Measurements from ENCODE around the gene REV1.
"Not testable (repeated sequence)": the region's sequence is repeated elsewhere in the genome, so short reads cannot be mapped to it uniquely, and the experiment has no call there.

REV1 gene

GRCh38 chr2:99380376-99381010 is 109.3 kb downstream of the REV1 start:
- TF ChIP-seq, protein P1, sequence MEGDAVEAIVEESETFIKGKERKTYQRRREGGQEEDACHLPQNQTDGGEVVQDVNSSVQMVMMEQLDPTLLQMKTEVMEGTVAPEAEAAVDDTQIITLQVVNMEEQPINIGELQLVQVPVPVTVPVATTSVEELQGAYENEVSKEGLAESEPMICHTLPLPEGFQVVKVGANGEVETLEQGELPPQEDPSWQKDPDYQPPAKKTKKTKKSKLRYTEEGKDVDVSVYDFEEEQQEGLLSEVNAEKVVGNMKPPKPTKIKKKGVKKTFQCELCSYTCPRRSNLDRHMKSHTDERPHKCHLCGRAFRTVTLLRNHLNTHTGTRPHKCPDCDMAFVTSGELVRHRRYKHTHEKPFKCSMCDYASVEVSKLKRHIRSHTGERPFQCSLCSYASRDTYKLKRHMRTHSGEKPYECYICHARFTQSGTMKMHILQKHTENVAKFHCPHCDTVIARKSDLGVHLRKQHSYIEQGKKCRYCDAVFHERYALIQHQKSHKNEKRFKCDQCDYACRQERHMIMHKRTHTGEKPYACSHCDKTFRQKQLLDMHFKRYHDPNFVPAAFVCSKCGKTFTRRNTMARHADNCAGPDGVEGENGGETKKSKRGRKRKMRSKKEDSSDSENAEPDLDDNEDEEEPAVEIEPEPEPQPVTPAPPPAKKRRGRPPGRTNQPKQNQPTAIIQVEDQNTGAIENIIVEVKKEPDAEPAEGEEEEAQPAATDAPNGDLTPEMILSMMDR (IDR thresholded peaks at IDR 0.05; ENCODE audit: insufficient read depth, missing control alignments) = no peak
- no peak for FAIRE-seq

GRCh38 chr2:99377879-99378278 is 111.9 kb downstream of the REV1 start:
- no peak for DNase-seq (ENCODE audit: insufficient read length, low spot score)
- FAIRE-seq = no peak
- TF ChIP-seq, protein P1 (IDR thresholded peaks at IDR 0.05; ENCODE audit: insufficient read depth, missing control alignments) = no peak

More at GRCh38 chr2:99380376-99381010, 109.3 kb downstream of the REV1 start:
- DNase-seq (ENCODE audit: insufficient read length, low spot score) = no peak

DNA sequence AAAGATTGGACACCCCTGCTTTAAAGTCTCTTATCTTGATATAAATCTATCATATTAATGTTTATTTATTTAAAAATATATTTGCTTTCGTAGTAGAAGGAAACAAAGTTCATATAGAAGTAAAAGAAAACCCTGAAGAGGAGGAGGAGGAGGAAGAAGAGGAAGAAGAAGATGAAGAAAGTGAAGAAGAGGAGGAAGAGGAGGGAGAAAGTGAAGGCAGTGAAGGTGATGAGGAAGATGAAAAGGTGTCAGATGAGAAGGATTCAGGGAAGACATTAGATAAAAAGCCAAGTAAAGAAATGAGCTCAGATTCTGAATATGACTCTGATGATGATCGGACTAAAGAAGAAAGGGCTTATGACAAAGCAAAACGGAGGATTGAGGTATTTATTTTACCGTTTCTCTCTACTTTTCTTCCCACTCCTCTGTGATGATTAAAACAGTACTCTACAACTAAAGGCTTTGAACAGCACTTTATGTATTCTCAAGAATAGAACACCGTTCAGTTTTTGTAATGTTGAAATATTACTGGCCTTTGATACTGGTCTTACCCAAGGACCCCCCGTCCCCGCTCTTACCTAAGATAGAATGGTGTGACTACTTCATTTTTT is 113.5 kb downstream of the REV1 start:
- no peak for FAIRE-seq
- DNase-seq (ENCODE audit: insufficient read length, low spot score) = no peak
- TF ChIP-seq, protein P1 (IDR thresholded peaks at IDR 0.05; ENCODE audit: insufficient read depth, missing control alignments) = no peak

GRCh38 chr2:99374747-99375146 is 115.1 kb downstream of the REV1 start:
- DNase-seq (ENCODE audit: insufficient read length, low spot score) (no peak), FAIRE-seq (no peak)
- TF ChIP-seq, protein P1 (IDR thresholded peaks at IDR 0.05; ENCODE audit: insufficient read depth, missing control alignments) = no peak

GRCh38 chr2:99373144-99373543 is 116.7 kb downstream of the REV1 start:
- no peak for DNase-seq (ENCODE audit: insufficient read length, low spot score)
- TF ChIP-seq, protein P1 (IDR thresholded peaks at IDR 0.05; ENCODE audit: insufficient read depth, missing control alignments) = no peak
- FAIRE-seq = no peak

DNA sequence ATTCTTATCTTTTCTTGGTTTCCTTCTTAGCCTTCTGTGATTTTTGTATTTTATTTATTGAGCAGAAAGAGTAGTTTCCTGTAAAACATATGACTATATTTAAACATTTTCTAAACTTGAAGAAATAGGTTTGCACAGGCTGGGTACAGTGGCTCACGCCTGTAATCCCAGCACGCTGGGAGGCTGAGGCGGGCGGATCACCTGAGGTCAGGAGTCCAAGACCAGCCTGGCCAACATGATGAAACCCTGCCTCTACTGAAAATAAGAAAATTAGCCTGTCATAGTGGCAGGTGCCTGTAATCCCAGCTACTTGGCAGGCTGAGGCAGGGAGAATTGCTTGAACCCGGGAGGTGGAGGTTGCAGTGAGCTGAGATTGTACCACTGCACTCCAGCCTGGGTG is 121.0 kb downstream of the REV1 start:
- not testable (repeated sequence) for FAIRE-seq; DNase-seq (ENCODE audit: insufficient read length, low spot score)

GRCh38 chr2:99365661-99366060 is 124.2 kb downstream of the REV1 start:
- TF ChIP-seq, protein P1 (IDR thresholded peaks at IDR 0.05; ENCODE audit: insufficient read depth, missing control alignments) = no peak
- FAIRE-seq = no peak
- DNase-seq (ENCODE audit: insufficient read length, low spot score) = no peak

Measured in D721Med (cell line).